ENCODE measurements around the gene OR9Q1.

OR9Q1 gene

DNA sequence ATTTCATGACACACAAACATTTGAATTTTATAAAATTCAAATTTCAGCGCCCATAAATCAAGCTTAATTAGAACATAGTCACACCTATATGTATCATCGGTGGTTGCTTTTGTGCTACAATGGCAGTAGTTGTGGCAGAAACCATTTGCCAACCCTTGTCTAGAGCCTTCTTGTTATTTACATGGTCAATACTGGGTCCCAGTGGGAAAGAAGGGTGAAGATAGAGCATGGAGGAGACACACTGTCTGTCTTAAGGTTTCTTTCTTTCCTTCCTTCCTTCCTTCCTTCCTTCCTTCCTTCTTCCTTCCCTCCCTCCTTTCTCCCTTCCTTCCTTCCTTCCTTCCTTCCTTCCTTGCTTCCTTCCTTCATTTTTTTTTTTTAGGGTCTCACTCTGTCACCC lies 10.8 kb downstream of the OR9Q1 start:
- no peak for DNase-seq

DNA sequence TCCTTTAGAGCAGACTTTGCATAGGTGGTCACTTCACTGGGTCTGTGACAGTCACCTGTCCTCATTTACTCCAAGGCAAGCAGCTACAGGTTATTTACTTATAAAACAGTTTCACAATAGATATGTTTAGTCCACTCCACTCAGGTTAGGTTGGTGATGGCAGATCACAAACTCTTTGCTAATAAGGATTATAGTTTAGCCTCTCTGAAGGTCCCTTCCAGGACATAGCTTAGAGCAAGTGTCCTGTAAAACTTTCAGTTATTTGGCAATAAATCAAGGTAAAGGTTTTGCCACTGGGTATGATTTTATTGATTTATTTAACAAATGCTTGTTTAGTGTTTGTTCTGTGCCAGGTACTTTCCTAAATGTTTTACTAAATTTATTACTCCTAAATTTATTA lies 15.9 kb downstream of the OR9Q1 start:
- DNase-seq = no peak

DNA sequence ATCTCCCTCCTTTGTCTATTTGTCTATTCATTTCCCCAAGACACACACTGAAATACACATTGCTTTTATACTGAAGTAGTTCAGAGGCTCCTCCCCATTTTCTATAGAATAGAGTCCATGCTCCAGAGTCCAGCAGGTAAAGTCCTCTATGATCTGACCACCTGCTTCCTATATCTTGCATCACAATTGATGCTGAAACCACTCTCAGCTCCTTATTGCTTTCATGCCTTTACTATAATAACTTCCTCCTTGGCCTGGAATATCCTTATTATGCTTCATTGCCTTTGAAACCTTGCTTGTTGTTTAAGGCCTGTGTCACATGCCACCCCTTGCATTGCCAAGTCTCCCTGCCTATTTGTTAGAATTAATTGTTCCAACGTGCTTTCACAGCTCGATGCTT lies 19.7 kb downstream of the OR9Q1 start:
- DNase-seq = no peak

DNA sequence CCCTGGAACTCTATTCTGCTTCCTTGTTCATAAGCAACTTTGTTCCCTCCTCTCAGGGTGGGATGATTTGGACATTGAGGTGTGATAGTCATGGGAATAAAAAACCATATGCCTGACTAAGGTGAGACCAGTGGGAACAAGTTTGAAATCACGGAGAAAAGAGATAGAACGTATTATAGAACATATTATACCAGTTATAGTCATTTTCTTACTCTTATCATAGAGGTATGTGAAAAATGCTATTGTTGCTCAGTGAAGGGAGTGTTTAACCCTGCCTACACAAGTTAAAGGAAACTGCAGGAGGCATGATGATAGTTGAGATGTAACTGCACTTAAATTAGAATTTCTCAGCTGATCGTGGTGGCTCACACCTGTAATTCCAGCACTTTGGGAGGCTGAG lies 22.6 kb downstream of the OR9Q1 start:
- no peak for DNase-seq

DNA sequence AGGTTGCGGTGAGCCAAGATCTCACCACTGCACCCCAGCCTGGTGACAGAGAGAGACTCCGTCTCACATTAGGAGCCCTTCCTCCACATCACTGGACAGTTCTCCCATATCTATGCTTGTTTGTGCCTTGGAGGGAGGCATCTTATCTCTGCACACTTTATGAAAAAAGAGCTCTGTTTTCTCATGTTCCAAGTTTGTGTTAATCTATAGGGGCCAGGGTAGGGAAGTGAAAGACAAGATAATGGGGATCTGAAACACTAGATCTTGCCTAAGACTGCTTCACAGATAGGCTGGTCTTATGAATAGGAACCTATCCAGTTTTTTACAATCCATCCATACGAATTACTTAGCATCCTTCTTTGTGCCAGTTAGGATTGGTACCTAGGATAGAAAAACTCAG lies 24.1 kb downstream of the OR9Q1 start:
- DNase-seq = no peak

DNA sequence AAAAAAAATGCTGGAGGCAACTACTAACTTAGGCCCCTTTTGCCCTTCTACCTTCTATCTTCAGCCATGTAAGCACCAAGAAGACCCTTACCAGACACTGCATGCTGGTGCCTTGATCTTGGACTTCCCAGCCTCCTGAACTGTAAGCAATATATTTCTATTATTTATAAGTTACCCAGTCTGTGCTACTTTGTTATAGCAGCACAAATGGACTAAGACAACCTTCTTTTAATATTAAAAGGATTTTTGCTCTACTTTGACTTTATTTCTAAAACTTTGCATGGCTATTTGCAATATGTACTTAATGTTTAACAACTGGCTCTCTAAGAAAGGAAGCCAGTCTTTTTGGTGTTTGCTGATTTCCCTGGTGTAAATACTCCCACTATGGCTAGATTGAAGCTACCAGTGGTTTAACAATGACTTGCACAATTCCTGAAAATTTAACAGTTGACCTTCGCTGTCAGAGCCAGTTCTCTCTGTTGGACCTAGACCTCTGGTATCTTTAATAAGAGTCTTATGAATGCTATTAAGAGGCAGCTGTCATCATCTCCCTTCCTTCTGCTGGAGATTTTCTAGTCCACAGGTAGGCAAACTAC lies 32.2 kb downstream of the OR9Q1 start:
- no peak for DNase-seq

DNA sequence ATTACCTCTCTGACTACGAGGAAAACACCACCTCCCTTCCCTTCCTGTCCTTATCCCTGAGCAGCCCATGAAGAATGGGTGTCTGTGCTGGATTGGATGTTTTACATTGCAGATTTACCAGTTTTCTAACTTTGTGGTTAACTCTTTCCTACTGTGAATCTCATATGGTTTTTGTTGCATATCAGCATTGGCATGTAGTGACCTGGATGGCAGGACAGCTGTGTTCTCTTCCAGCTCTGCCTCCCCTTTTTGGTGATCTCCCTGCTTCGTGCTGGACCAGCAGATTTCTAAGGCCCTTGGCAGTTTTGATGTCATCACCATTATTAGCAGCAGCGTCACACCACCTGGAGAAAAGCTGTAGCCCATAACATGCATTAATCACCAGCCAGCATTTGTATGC lies 33.8 kb downstream of the OR9Q1 start:
- DNase-seq = no peak

DNA sequence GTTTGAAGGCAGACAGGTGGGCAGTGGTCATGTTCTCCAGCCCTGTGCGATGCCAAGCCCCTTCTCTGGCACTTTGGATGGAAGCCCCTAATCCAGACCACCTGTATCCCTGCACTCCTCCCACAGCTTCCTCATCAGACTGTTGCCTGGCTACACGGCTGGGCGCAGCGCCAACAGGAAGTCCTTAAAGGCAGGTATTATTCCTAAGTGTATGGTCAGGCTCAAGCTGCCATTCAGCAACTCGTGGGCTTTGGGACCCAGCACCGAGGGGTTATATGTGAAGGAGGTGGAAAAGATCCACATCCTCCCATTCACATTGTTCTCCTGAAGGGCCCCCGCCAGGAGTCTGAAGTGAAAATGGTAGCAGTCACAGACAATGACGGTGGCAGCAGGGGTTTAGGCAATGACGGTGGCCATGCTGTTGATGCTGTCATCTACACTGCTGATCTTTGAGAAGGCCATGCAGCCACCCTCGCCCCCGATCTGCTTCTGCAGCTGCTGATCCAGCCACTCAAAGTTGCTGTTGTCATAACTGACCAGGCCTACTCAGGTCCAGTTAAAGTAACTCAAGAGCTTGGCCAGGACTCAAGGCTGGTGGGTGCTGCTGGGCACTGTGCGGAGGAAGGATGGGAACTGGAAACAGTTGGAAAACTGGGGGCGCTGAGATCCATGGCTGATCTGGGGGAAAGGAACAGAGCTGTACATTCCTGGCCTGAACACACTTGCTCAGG lies 34.8 kb downstream of the OR9Q1 start:
- no peak for DNase-seq

DNA sequence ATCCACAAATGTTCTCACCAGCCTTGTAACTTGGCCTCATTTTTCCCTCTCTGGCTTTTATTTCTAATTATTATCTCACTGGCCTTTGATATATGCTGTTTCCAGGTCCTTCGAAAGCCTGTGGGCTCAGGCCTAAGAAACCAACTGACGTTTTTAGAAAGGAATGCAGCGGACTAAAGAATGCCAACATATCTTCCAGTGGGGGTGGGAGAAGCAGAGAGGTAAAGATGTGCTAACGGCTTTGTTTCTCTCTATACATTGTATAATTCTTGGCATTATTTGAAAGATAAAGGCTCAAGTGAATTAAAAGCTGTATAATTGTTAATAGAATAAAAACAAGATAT lies 35.3 kb downstream of the OR9Q1 start:
- DNase-seq = no peak

DNA sequence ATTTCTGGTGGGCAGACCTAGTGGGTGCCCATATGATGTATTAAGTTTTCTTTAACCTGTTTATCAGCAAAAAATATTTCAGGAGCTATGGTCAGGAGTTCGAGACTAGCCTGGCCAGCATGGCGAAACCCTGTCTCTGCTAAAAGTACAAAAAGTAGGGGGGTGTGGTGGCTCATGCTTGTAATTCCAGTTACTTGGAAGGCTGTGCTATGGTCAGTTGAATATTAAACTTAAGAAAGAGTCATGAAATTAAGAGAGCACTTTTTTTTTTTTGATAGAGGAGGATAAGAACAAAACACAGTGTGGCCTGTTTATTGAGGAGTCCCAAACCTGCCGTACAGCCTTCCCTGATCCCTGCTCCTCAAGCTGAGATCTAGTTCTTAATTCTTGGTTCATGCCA lies 36.9 kb downstream of the OR9Q1 start:
- DNase-seq = no peak

DNA sequence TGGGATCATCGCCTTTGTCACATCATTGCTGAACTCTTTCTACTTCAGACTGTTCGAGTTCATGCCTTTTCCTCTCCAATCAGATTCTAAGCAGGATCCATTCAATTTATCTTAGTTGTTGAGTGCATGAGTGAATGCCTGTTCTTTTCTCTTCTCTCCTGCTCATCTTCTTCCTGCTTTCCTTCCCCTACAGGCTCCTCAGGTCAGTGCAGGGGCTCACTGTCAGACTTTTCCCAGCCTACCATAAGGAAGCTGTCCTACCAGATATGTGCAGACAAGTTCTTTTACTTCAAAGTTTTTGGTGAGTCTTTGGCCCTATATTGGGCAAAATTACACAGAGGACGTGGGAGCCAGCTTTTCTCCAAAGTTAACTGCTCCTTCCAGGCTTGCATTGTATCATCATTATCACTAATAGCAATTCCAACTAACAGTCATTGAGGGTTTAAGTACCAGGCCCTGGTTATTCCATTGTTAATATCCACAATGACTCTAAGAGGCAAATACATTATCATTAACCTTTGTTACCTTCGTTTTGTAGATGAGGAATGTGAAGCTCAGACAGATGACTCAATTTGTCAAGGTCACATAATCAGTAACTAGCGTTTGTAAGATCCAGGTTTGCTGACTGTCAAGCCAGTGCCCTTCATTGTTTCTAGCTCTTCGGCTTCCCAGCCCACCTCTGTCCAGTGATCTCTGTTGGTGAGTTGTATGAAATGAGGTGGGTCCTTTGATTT lies 37.4 kb downstream of the OR9Q1 start:
- no peak for DNase-seq

DNA sequence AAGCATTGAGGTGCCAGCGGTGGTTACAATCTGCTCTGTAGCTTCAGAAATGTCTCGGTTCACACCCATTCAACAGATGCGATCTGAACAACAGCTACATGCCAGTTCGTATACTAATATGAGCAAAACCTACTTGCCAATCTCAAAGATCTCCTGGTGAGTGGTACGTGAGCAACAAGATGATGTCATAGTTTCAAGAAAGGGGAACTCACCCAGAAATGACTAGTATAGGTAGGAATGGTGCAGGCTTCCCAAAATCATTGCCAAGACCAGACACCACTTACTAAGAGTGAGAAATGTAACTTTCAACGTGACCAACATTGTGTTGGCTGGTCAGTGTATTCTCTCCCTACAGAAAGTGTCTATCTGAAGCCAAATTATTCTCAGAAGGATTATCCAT lies 38.1 kb downstream of the OR9Q1 start:
- DNase-seq = no peak

DNA sequence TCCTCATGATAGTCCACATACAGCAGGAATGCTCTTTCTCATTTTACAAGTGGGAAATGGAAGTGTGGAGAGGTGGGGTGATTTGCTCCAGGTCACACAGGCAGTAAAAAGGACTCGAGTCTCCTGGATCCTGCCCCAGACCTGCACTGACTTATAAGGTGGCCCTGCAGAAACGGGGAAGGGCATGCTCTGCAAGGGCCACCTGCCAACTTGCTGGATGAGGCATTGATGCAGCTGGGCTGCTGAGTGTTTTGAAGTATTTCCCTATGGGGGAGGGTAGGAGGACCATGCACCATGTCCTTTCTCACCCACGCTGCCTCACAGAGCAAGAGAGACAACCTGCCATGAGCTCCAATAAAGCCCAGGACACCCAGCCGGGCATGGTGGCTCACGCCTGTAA lies 44.0 kb downstream of the OR9Q1 start:
- no peak for DNase-seq

DNA sequence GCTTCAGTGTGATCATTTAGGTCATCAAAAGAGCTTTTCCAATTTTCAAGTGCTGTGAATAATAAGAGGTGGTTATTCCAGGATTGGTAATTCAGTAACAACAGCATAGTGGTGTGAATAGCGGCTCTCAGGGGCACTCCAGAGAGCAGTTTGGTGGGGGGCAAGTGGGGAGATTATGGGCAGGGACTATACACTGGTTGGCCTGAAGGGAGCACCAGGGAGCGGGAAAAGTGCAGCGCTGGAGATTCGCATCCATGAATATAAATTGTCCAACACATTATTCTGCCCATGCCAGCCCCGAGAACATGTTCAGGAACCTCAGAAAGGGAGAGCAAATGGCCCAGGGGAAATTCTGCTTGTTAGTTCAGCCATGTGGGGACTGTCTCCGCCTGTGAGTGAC lies 45.0 kb downstream of the OR9Q1 start:
- DNase-seq = no peak

DNA sequence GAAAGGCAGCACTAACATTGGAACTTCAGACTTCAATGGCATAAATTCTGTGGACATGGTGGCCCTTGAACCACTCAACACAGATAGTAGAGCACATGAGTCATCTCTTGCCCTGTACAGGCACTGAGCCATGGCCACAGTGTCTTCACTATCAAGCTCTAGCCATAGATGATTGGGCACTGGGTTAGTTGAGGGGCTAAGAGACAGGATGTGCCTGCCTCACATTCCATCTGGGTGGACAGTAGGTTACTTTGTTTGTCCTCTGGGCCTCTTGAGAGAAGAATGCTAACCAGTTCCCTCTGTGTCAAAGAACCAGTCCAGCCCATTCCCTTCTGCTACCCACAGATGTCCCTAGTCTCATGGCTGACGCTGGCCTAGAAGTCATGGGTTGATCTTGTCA lies 46.9 kb downstream of the OR9Q1 start:
- no peak for DNase-seq

DNA sequence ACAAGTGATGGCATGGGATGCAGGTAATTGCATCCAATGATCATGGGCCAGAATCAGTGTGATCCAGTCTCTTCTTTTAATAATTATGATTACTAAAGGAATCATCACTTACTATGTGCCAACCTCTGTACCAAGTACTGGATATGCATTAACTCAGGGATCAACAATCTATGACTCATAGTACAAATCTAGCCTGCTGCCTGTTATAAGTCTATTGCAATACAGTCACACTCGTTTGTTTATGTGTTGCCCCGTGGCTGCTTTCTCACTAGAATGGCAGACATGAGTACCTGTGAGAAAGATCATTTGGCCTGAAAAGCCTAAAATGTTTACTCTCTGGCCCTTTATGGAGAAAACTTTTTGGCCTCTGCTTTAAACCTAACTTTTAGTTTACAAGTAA lies 52.1 kb downstream of the OR9Q1 start:
- no peak for DNase-seq

DNA sequence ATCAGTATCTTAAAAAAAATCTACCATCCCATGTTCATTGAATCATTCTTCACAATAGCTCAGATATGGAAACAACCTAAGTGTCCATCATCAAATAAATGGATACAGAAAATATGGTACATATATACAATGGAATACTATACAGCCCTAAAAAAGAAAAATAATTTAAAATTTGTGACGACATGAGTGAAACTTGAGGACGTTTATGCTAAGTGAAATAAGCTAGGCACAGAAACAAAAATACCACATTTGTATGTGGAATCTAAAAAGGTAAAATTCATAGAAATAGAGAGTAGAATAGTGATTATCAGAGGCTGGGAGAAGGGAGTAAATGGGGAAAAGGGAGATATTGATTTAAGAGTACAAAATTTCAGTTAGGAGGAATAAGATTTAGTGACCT lies 62.8 kb downstream of the OR9Q1 start:
- no peak for DNase-seq

DNA sequence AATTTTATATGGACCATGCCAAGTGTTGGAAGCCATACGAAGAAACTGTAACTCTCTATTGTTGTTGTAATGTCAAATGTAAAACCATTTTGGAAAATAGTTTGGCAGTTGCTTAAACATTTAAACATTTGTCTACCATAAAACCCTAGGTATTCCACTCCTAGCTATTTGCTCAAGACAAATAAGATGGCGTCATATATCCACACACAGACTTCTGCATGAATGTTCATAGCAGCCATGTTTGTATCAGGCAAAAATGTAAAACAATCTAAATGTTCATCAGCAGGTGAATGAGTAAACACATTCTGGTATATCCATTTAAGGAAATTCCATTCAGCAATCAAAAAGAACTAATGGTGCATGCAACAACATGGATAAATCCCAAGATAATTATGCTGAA lies 73.8 kb downstream of the OR9Q1 start:
- no peak for DNase-seq

DNA sequence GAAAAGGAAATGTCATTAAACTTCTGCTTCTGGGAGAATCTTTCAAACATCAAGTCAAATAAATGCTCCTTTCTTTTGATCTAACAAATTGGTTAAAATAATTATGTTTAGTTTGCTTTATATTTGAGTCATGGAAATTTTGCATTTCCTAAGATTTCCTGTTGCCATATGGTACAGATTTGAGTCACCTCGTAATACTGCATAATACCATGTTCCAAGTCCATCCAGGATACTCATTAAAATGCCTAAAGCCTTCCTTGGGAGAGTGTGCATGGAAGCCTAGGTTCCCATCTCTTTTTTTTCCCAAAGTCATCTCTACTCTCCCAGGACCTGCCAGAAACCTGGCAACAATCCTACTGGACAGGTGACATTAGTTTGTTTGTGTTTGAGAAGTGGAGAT lies 97.4 kb downstream of the OR9Q1 start:
- no peak for DNase-seq

DNA sequence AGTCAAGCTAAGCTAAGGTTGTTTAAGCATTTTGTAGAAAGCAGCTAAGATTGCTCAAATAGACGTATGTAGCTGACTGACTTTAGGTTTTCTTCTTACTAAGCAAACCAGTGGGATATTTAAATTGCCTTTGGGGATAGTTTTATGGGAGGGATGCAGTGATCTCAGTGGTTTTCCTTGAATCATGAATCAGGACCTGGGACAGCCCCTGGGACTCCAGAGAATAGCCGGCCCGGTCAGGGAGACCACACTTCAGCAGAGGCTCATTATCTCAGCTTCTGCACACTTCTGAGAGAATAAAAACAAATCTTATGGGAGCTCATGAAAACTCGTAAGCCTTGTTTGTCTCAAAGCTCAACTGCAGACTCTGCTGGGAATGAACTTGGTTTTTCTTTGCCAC lies 101.8 kb downstream of the OR9Q1 start, which contains the start of gene OR9I1:
OR9I1 (minus strand) TSS at position 62 of the 400 bp plus-strand sequence. CDS start 6,086 bp downstream, outside the sequence.
- DNase-seq = no peak

DNA sequence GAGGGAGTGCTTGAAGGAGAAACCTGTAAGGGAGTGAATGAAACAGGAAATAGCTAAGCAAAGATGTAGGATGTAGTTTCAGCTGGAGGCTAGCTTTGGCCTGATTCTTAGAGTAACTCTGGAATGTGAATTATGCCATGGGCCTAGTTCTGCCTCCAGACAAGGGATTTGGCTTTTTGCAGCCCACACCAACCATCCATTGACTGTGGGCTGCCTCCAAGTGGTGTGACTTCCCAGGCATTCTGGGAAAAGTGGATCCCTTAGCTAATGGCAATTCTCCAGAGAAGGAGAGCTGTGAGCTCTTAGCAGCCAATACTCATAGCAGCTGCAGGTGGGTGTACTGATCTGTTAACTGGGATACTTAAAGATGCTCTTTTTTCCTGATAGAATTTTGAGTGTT lies 103.7 kb downstream of the OR9Q1 start:
- DNase-seq = no peak

DNA sequence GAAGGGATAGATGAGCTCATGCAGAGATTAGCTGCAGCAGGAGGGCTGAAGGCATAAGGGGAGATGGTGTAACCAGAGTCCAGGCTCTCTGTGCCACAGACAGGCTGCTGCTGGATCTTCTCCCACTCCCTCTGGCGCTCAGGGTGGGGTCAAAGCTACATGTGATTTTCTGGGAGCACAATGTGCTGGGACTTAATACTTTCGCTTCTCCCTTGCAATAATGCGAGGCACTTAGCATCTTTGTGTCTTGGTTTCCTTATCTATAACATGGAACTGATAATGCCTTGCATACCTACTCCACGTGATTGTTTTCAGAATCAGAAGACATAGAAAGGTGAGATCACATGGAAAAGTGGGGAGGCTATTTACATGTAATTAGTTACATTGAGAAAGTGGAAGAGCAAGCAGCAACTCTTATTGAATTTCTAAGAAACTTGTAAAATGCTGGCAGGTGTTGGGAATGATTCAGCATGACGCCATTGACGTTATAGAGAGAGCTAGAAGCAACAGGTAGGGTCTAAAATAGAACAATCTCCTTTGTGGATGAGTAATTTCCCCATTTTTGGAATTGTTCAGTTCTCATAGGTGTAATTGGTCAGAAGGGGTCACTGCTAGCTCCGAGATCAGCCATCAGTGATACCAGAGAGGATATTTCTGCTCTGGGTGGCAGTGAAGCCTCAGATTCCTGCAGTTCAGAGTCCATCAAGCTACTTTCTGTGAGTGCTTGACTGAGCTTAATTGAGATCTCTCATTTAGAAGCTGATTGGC lies 109.8 kb downstream of the OR9Q1 start:
- no peak for DNase-seq

DNA sequence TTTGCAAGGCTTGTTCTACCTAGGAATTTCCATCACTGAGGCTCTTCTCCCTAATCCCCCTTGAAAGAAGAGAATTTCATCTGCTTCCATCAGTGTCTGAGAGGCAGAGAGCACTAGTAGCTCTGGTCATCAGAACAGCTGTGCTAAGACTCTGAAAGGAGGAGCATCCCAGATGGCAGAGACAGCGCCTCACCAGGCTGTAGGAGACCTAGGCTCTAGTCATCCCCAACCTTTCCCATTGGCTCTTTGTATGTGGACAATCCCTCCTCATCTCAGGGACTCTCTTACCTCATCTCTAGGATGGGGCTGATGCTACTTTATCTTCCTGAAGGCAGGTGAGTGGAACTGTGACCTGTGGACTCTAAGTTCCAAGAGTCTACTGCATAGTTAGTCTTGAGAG lies 110.5 kb downstream of the OR9Q1 start:
- DNase-seq = no peak

DNA sequence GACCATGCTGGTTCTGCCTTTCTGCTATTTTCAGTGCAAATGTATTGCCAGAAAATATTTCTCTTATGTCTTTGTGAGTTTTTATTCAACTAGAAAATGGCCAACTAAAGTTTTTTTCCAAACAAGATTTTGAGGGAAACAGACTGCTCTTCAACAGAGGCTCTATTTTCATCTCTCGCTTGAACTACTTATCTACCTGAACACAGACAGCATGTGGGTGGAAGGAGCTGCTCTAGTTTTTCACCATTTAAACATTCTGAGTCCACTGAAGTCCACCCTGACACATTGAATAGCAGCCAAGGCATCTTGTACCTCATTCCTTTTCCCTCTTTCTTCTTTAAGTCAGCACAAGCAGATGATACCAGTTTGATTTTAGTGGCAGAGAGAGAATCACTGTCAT lies 111.5 kb downstream of the OR9Q1 start:
- DNase-seq = no peak

Measured in CD4-positive, alpha-beta T cell treated with Interferon alpha-2 for 1 hour (primary cell).